ENCODE data around the gene NPB. TPM values are rescaled to one million over a fixed set of nuclear protein-coding genes. Genes with fewer than 3 reads are reported as not detected.

The NPB gene
- total and polyA plus RNA-seq, 5 donors, result 0.14 to 0.53 (median 0.32) TPM

- Histone ChIP-seq H3K27me3 (ENCODE audit: control insufficient read depth, insufficient read depth) (no peaks in the 10 kb centered on the region), H3K4me3 (ENCODE audit: low read length) (peak overlapping the region; percentile 50), H3K27ac (ENCODE audit: low read length) (no peak overlapping the region), H3K9me3 (ENCODE audit: control insufficient read depth, low read length) (no peaks in the 10 kb centered on the region), H3K4me1 (ENCODE audit: control insufficient read depth, insufficient read depth, low read length) (no peaks in the 10 kb centered on the region)
- WGBS, result 42% methylated on average over 30 of the region's 30 CpGs
- intact Hi-C loops (cut with DNase I), result no loop called here
- DNase-seq (peak in 2 of 3 donors; percentile 60 to 66), ATAC-seq (peak in 1 of 2 donors; percentile 16)
Observed at GRCh38 chr17:81941484-81942166, 39.6 kb downstream of the NPB start.

DNA sequence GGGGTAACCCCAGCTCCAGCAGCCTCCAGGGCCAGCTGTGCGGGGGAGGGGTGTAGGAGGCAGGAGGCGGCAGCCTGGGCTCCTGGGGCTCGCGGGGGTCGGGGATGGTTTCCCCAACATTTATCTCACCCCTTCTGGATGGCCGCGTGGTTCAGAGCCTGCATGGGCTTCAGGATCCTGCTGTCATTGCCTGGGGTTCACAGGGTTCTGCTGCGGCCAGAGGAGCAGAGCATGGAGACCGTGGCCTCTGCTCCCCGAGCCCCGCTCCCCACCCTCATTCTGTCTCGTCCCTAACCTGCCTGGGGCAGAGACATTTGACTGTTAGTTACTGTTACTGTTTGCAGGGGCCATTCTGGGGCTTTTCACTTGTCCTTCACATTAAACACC lies 40.1 kb downstream of the NPB start:
- WGBS, result 28% methylated on average over 12 of the region's 12 CpGs
- peak overlapping the region; percentile 50 for H3K4me3 ChIP-seq (ENCODE audit: low read length)
- no peak for ATAC-seq
- no peaks in the 10 kb centered on the region for H3K27me3 ChIP-seq (ENCODE audit: control insufficient read depth, insufficient read depth)
- DNase-seq, result peak in 2 of 3 donors; percentile 43 to 50
- intact Hi-C loops (cut with DNase I), result no loop called here
- H3K4me1 ChIP-seq (ENCODE audit: control insufficient read depth, insufficient read depth, low read length), result no peaks in the 10 kb centered on the region
- no peak overlapping the region for H3K27ac ChIP-seq (ENCODE audit: low read length)
- H3K9me3 ChIP-seq (ENCODE audit: control insufficient read depth, low read length), result no peaks in the 10 kb centered on the region

- 85% methylated on average over 9 of the region's 9 CpGs for WGBS
Observed at GRCh38 chr17:81944858-81945257, 42.8 kb downstream of the NPB start.

GRCh38 chr17:81947189-81947588 lies 45.2 kb downstream of the NPB start, which contains the start of gene MYADML2:
Gene MYADML2 (minus strand): TSS chr17:81947233. CDS start chr17:81941741, 5,492 bp downstream.
- ATAC-seq (no peak), DNase-seq (no peak)
- Histone ChIP-seq H3K9me3 (ENCODE audit: control insufficient read depth, low read length) (no peaks in the 10 kb centered on the region), H3K4me1 (ENCODE audit: control insufficient read depth, insufficient read depth, low read length) (no peaks in the 10 kb centered on the region), H3K27me3 (ENCODE audit: control insufficient read depth, insufficient read depth) (no peaks in the 10 kb centered on the region), H3K27ac (ENCODE audit: low read length) (no peak within 1 kb of the TSS), H3K4me3 (ENCODE audit: low read length) (no peak within 1 kb of the TSS)
- intact Hi-C loops (cut with DNase I), result no loop called here
- 89% methylated on average over 13 of the region's 13 CpGs for WGBS

More at GRCh38 chr17:81944858-81945257, 42.8 kb downstream of the NPB start:
- intact Hi-C loops (cut with DNase I), result no loop called here
- no peak for DNase-seq
- Histone ChIP-seq H3K4me3 (ENCODE audit: low read length) (no peak overlapping the region), H3K9me3 (ENCODE audit: control insufficient read depth, low read length) (no peaks in the 10 kb centered on the region), H3K27ac (ENCODE audit: low read length) (no peak overlapping the region), H3K27me3 (ENCODE audit: control insufficient read depth, insufficient read depth) (no peaks in the 10 kb centered on the region), H3K4me1 (ENCODE audit: control insufficient read depth, insufficient read depth, low read length) (no peaks in the 10 kb centered on the region)
- no peak for ATAC-seq

DNA sequence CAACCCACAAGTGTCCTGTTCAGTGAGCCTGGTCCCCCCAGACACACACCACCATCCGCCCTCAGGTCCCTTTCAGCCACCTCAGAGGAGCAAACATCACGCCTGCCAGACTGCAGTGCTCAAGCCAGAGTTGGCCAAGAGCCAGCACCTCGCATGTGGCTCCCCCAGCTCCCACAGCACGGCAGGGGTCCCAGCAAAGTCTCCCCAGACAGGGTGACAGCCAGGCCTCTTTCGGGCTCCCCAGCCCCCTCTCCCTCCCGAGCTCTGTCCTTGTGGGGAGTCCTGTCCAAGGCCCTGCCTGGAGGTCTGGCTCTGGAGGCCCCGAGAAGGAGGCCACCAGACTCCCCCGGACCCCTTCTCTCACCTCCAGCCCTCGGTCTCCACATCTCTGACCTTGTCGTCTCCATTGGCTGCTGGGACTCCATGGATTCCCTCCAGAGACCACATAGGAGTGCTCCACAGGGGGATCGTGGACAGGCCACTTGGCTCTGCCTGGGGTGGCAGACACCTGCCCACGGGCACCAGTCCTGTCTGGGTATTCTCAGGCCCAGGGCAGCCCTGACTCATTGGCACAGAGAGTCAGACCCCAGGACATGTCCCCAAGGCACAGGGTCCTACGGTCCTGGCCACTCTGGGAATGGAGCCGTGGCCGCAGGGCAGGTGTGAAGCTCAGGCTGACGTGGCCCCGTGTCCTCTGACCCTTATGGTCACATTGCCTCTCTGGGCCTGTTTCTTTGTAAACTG lies 46.8 kb downstream of the NPB start:
- intact Hi-C loops (cut with DNase I), result no loop called here
- H3K27me3 ChIP-seq (ENCODE audit: control insufficient read depth, insufficient read depth), result no peaks in the 10 kb centered on the region
- WGBS, result 82% methylated on average over 17 of the region's 17 CpGs

DNA sequence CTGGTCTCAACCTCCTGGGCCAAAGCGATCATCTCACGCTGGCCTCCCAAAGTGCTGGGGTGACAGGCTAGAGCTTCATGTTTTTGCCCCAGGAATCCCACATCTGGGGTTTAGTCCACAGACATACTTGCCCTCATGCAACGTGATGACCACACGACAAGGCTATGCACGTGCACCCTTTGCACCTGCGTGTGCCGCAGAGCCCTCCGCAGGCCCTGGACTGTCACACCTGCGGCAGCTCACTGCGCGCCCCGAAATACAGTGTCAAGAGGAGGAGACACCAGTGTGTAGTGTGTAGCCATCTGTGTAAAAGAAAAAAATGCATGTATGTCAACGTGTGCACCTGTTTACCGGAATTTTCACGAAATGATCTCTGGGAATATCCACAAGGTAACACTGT lies 48.5 kb downstream of the NPB start:
- H3K4me3 ChIP-seq (ENCODE audit: low read length), result no peak overlapping the region
- H3K27ac ChIP-seq (ENCODE audit: low read length), result no peak overlapping the region
- DNase-seq (peak in 1 of 3 donors; percentile 29), ATAC-seq (no peak)
- intact Hi-C loops (cut with DNase I), result no loop called here
- no peaks in the 10 kb centered on the region for H3K27me3 ChIP-seq (ENCODE audit: control insufficient read depth, insufficient read depth)
- H3K4me1 ChIP-seq (ENCODE audit: control insufficient read depth, insufficient read depth, low read length), result no peaks in the 10 kb centered on the region
- H3K9me3 ChIP-seq (ENCODE audit: control insufficient read depth, low read length), result no peaks in the 10 kb centered on the region
- 88% methylated on average over 15 of the region's 15 CpGs for WGBS

More for the DNA sequence above, 46.8 kb downstream of the NPB start:
- DNase-seq, result peak in 2 of 3 donors; percentile 52 to 57
- Histone ChIP-seq H3K4me1 (ENCODE audit: control insufficient read depth, insufficient read depth, low read length) (no peaks in the 10 kb centered on the region), H3K4me3 (ENCODE audit: low read length) (no peak overlapping the region), H3K9me3 (ENCODE audit: control insufficient read depth, low read length) (no peaks in the 10 kb centered on the region), H3K27ac (ENCODE audit: low read length) (no peak overlapping the region)
- ATAC-seq, result peak in 1 of 2 donors; percentile 39

DNA sequence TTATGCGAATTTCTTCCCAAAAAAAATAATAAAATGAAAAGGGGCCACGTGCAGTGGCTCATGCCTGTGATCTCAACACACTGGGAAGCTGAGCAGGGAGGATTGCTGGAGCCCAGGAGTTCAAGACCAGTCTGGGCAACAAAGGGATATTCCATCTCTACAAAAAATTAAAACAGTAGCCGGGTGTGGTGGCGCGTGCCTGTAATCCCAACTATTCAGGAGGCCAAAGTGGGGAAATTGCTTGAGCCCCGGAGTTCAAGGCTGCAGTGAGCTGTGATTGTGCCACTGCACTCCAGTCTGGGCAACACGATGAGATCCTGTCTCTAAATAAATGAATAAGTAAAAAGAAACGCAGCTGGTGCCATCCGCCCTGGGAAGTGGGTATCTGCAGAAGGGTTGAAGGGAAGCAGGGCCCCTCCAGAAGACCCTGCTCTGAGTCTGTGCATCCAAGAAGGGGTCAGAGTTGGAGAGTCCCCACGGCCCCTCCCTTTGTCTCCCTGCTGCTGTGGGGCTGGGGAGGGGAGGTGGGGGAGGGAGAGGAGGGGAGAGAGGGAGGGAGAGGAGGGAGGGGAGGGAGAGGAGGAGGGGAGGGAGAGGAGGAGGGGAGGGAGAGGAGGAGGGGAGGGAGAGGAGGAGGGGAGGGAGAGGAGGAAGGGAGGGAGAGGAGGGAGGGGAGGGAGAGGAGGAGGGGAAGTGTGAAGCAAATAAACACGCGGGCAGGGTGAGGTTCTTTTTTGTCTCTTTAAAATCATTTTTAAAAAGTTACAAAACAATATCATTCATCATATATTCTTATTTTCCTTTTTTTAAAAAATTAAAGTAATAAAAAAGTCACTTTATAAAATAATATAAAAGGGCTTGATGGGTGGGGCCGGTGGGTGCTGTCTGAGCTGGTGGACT lies 50.0 kb downstream of the NPB start:
- DNase-seq (no peak), ATAC-seq (no peak)
- intact Hi-C loops (cut with DNase I), result no loop called here
- no peaks in the 10 kb centered on the region for H3K4me1 ChIP-seq (ENCODE audit: control insufficient read depth, insufficient read depth, low read length)
- no peak overlapping the region for H3K4me3 ChIP-seq (ENCODE audit: low read length)
- WGBS, result 55% methylated on average over 13 of the region's 13 CpGs
- H3K27ac ChIP-seq (ENCODE audit: low read length), result no peak overlapping the region
- H3K9me3 ChIP-seq (ENCODE audit: control insufficient read depth, low read length), result no peaks in the 10 kb centered on the region
- H3K27me3 ChIP-seq (ENCODE audit: control insufficient read depth, insufficient read depth), result no peaks in the 10 kb centered on the region

Other genes starting within 250 kb of the NPB start
- under 1 TPM in 1 of 4 donors, not detected in 3; 0.41 TPM for gene PDE6G, start 245.7 kb upstream of the NPB start, total RNA-seq
- not detected for gene PDE6G, start 245.7 kb upstream of the NPB start, polyA plus RNA-seq
- 10 to 100 TPM; 20.7 to 27.9 (median 24.6) TPM for gene OXLD1, start 235.6 kb upstream of the NPB start, total RNA-seq
- 41.0 TPM for gene OXLD1, start 235.6 kb upstream of the NPB start, polyA plus RNA-seq
- gene CCDC137, start 235.5 kb upstream of the NPB start, total RNA-seq, result 1 to 10 TPM; 5.0 to 7.8 (median 6.7) TPM
- gene CCDC137, start 235.5 kb upstream of the NPB start, polyA plus RNA-seq, result 10.9 TPM
- gene ARL16, start 218.4 kb upstream of the NPB start, total RNA-seq, result 10 to 100 TPM; 13.2 to 24.4 (median 16.8) TPM
- gene ARL16, start 218.4 kb upstream of the NPB start, polyA plus RNA-seq, result 20.9 TPM
- gene HGS, start 218.2 kb upstream of the NPB start, total RNA-seq, result 10 to 100 TPM; 42.1 to 50.3 (median 47.9) TPM
- 48.6 TPM for gene HGS, start 218.2 kb upstream of the NPB start, polyA plus RNA-seq
- 100 to 1,000 TPM in 3 of 4 donors, 10 to 100 TPM in 1; 83.3 to 142 (median 112) TPM for gene MRPL12, start 198.9 kb upstream of the NPB start, total RNA-seq
- gene MRPL12, start 198.9 kb upstream of the NPB start, polyA plus RNA-seq, result 310 TPM
- gene SLC25A10, start 190.0 kb upstream of the NPB start, total RNA-seq, result 10 to 100 TPM in 1 of 4 donors, 1 to 10 TPM in 3; 5.9 to 11.4 (median 9.6) TPM
- gene SLC25A10, start 190.0 kb upstream of the NPB start, polyA plus RNA-seq, result 18.6 TPM
- gene GCGR, start 98.1 kb upstream of the NPB start, total RNA-seq, result not detected
- gene GCGR, start 98.1 kb upstream of the NPB start, polyA plus RNA-seq, result not detected
- gene MCRIP1, start 68.9 kb upstream of the NPB start, total RNA-seq, result 100 to 1,000 TPM in 2 of 4 donors, 10 to 100 TPM in 2; 88.1 to 120 (median 96.5) TPM
- 146 TPM for gene MCRIP1, start 68.9 kb upstream of the NPB start, polyA plus RNA-seq
- under 1 TPM in 1 of 4 donors, not detected in 3; 0.85 TPM for gene PPP1R27, start 67.2 kb upstream of the NPB start, total RNA-seq
- not detected for gene PPP1R27, start 67.2 kb upstream of the NPB start, polyA plus RNA-seq
- gene P4HB, start 41.7 kb upstream of the NPB start, total RNA-seq, result 100 to 1,000 TPM; 272 to 375 (median 350) TPM
- 278 TPM for gene P4HB, start 41.7 kb upstream of the NPB start, polyA plus RNA-seq
- gene ARHGDIA, start 30.9 kb upstream of the NPB start, total RNA-seq, result 100 to 1,000 TPM; 113 to 217 (median 142) TPM
- 101 TPM for gene ARHGDIA, start 30.9 kb upstream of the NPB start, polyA plus RNA-seq
- 10 to 100 TPM; 32.5 to 46.2 (median 39.1) TPM for gene ALYREF, start 10.7 kb upstream of the NPB start, total RNA-seq
- gene ALYREF, start 10.7 kb upstream of the NPB start, polyA plus RNA-seq, result 18.9 TPM
- 100 to 1,000 TPM; 135 to 167 (median 148) TPM for gene ANAPC11, start 10.5 kb upstream of the NPB start, total RNA-seq
- 338 TPM for gene ANAPC11, start 10.5 kb upstream of the NPB start, polyA plus RNA-seq
- 10 to 100 TPM; 16.7 to 24.8 (median 18.6) TPM for gene PCYT2, start 9.2 kb downstream of the NPB start, total RNA-seq
- gene PCYT2, start 9.2 kb downstream of the NPB start, polyA plus RNA-seq, result 28.5 TPM
- gene SIRT7, start 15.9 kb downstream of the NPB start, total RNA-seq, result 10 to 100 TPM in 1 of 4 donors, 1 to 10 TPM in 3; 7.6 to 10.1 (median 8.9) TPM
- 7.3 TPM for gene SIRT7, start 15.9 kb downstream of the NPB start, polyA plus RNA-seq
- 10 to 100 TPM; 16.6 to 28.9 (median 26.0) TPM for gene MAFG, start 25.5 kb downstream of the NPB start, total RNA-seq
- gene MAFG, start 25.5 kb downstream of the NPB start, polyA plus RNA-seq, result 18.4 TPM
- 1 to 10 TPM; 2.7 to 8.5 (median 6.7) TPM for gene PYCR1, start 35.1 kb downstream of the NPB start, total RNA-seq
- 4.3 TPM for gene PYCR1, start 35.1 kb downstream of the NPB start, polyA plus RNA-seq
- gene MYADML2, start 45.0 kb downstream of the NPB start, total RNA-seq, result 1 to 10 TPM in 2 of 4 donors, under 1 TPM in 1, not detected in 1; 0.51 to 1.9 (median 1.4) TPM
- gene MYADML2, start 45.0 kb downstream of the NPB start, polyA plus RNA-seq, result 1.2 TPM
- not detected for gene NOTUM, start 58.9 kb downstream of the NPB start, total RNA-seq
- 0.05 TPM for gene NOTUM, start 58.9 kb downstream of the NPB start, polyA plus RNA-seq
- gene ASPSCR1, start 75.4 kb downstream of the NPB start, total RNA-seq, result 10 to 100 TPM; 16.6 to 28.9 (median 21.6) TPM
- 20.1 TPM for gene ASPSCR1, start 75.4 kb downstream of the NPB start, polyA plus RNA-seq
- gene CENPX, start 120.6 kb downstream of the NPB start, total RNA-seq, result 10 to 100 TPM; 20.1 to 28.6 (median 26.0) TPM
- gene CENPX, start 120.6 kb downstream of the NPB start, polyA plus RNA-seq, result 31.2 TPM
- 1 to 10 TPM; 3.2 to 6.7 (median 6.0) TPM for gene LRRC45, start 121.1 kb downstream of the NPB start, total RNA-seq
- gene LRRC45, start 121.1 kb downstream of the NPB start, polyA plus RNA-seq, result 4.9 TPM
- gene RAC3, start 129.4 kb downstream of the NPB start, total RNA-seq, result 1 to 10 TPM; 1.0 to 2.0 (median 1.5) TPM
- gene RAC3, start 129.4 kb downstream of the NPB start, polyA plus RNA-seq, result 2.4 TPM
- 100 to 1,000 TPM; 127 to 181 (median 168) TPM for gene DCXR, start 135.5 kb downstream of the NPB start, total RNA-seq
- gene DCXR, start 135.5 kb downstream of the NPB start, polyA plus RNA-seq, result 196 TPM
- 10 to 100 TPM; 19.0 to 25.1 (median 20.2) TPM for gene RFNG, start 149.6 kb downstream of the NPB start, total RNA-seq
- 25.4 TPM for gene RFNG, start 149.6 kb downstream of the NPB start, polyA plus RNA-seq
- gene GPS1, start 149.7 kb downstream of the NPB start, total RNA-seq, result 10 to 100 TPM; 87.1 to 93.7 (median 90.6) TPM
- gene GPS1, start 149.7 kb downstream of the NPB start, polyA plus RNA-seq, result 75.1 TPM
- gene DUS1L, start 163.6 kb downstream of the NPB start, total RNA-seq, result 10 to 100 TPM; 51.3 to 63.1 (median 58.4) TPM
- 82.1 TPM for gene DUS1L, start 163.6 kb downstream of the NPB start, polyA plus RNA-seq
- 10 to 100 TPM; 14.3 to 71.8 (median 23.4) TPM for gene FASN, start 196.0 kb downstream of the NPB start, total RNA-seq
- 86.3 TPM for gene FASN, start 196.0 kb downstream of the NPB start, polyA plus RNA-seq

Measured in right cardiac atrium (tissue), 5 donors.